ENCODE data around the gene PHF23.
A peak's percentile ranks its signal among the peaks of the same experiment; 100 is the strongest.

Gene PHF23

GRCh38 chr17:7239091-7240027 lies at the start of gene PHF23:
Gene PHF23, minus strand, starts transcription at chr17:7239457. Its CDS starts 178 bp downstream, at chr17:7239279.
- DNase-seq: peak; percentile 98

DNA sequence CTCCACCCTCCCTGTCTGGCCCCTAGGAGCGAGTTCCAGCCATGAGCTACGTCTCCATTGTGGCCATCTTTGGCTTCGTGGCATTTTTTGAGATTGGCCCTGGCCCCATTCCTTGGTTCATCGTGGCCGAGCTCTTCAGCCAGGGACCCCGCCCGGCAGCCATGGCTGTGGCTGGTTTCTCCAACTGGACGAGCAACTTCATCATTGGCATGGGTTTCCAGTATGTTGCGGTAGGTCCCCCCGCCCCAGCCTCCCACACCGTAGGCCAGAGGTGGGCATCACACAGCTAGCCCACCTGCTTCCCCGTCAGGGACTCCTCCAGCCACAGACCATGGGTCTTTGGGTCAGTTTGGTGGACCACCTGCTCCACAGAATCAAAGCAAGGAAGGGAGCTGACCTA lies 46.4 kb upstream of the PHF23 start:
- DNase-seq: no peak

DNA sequence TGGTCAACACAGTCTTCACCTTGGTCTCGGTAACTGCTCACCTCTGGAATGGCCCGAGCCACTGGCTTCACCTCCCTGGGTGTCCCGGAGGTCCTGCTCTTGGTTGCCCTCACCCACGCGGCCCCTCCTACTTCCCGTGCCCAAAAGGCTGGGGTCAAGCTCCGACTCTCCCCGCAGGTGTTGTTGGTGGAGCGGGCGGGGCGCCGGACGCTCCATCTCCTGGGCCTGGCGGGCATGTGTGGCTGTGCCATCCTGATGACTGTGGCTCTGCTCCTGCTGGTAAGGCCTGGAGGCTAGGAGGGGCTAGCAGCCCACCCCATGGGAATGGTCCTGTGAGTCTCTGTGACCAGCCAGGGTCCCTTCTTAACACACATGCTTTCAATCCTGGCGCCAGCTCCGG lies 45.7 kb upstream of the PHF23 start:
- no peak for DNase-seq

DNA sequence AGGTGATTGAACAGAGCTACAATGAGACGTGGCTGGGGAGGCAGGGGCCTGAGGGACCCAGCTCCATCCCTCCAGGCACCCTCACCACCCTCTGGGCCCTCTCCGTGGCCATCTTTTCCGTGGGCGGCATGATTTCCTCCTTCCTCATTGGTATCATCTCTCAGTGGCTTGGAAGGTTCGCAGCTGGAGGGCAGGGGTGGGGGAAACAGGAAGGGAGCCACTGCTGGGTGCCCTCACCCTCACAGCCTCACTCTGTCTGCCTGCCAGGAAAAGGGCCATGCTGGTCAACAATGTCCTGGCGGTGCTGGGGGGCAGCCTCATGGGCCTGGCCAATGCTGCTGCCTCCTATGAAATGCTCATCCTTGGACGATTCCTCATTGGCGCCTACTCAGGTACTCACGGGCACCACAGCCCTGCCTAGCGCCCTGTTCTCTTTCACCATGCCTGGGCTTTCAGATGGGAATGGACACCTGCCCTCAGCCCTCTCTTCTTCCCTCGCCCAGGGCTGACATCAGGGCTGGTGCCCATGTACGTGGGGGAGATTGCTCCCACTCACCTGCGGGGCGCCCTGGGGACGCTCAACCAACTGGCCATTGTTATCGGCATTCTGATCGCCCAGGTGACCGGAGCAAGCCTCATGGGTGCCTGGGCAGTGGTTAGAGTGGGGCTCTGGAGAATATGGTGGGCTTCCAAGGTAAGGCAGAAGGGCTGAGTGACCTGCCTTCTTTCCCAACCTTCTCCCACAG lies 44.4 kb upstream of the PHF23 start:
- no peak for DNase-seq

DNA sequence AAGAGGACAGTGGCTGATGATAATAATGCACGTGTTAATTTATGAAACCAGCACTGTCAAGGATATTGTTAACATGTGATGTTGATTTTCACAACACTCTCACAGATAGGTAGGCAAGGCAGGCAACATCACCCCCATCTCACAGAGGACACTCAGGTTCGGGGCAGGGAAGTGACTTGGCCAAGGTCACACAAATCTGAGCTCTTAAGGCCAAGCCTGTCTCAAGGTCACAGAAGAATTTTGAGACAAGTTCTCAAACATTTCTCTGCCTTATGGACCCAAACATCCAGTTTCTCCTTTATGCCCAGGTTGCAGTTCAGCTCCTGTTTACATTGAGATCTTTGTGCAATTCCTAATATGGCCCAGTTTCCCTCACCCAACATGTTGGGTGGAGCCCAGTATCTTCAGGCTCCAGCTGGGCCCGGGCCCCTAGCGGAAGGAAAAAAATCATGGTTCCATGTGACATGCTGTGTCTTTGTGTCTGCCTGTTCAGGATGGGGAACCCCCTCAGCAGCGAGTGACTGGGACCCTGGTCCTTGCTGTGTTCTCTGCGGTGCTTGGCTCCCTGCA lies 43.6 kb upstream of the PHF23 start:
- DNase-seq: no peak

DNA sequence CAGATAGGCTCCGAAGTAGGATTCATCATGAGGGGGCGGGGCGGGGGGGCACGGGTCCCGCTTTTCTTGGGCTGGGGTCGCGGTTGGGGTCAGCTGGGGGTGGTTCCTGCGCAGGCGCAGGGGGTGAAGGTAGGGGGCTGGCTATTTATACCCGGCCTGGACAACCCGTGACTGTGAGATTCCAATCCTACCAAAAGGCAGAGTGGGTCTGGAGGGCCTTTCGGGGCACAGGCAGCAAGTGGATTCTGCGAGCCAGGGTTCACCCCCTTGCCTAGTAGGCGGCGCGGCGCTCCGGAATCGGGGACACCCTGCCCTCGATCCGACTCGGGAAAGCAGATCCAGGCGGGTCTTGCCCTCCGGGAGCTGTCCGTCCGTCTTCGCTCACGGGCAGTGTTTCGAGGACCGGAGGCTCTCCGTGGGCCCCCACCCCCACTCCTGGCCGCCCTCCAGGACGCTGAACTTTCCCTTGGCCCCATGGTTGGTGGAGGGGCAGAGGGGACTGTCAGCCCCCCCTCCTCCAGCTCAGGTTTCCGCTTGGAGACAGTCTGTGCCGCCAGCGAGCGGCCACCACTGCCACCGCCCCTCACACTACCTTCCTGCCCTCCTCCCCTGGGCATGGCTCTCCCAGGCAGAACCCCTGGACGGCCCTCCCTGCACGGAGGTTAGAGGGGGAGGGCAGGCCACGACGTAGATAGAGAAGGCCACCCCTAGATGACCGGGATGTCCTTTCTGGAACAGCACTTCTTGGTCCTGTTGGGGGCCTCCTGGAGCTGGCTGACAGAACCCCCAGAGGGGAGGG lies 42.9 kb upstream of the PHF23 start:
- no peak for DNase-seq

- DNase-seq: peak; percentile 94
Measured at GRCh38 chr17:7281074-7281952, 42.1 kb upstream of the PHF23 start, which contains the start of gene SLC2A4. Gene SLC2A4, plus strand, starts transcription at chr17:7281718. Its CDS starts 217 bp downstream, at chr17:7281935.

GRCh38 chr17:7280519-7281073 lies 41.3 kb upstream of the PHF23 start:
- peak; percentile 49 for DNase-seq

GRCh38 chr17:7279448-7279847 lies 40.2 kb upstream of the PHF23 start:
- DNase-seq: no peak

- DNase-seq: no peak
Measured at GRCh38 chr17:7266784-7267183, 27.5 kb upstream of the PHF23 start.

GRCh38 chr17:7263801-7264078 lies 24.5 kb upstream of the PHF23 start:
- DNase-seq: no peak

GRCh38 chr17:7262935-7263800 lies 23.9 kb upstream of the PHF23 start:
- DNase-seq: no peak

DNA sequence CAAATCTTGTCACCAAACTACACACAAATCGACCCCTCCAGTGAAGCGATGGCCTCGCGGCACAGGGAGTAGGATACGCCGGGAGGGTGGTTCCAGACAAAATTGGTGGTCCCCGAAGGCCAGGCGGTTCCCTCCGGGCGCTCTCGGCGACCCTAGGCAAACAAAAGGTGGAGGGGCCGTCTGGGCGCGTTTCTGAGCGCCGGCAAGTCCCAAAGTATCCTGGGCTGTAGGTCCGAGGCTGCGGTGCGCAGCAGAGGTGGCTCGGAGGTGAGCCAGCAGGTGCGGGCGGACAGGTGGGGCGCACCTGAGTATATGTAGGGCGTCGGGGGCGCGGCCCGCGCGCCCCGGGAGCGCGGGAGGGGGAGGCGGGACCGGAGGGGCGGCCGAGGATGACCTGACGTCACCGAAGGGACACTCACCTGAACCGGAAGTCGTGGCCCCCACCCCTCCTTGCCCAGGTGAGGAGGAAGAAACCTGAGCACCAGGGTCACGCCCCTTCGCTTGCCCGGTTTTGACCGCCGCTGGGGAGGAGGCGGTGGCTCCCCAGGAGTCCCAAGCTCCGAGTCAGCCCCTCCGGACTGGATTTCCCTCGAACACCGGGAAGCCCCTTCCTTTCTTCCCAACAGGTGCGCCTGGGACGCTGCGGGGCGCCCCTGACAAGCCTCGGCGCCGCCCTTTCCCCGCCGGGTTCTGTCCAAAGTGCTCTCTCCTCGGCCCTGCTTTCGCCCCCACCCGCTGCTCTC lies 23.1 kb upstream of the PHF23 start, which contains the start of gene CLDN7:
TSS of gene CLDN7 (minus strand) at position 287 of the 743 bp plus-strand sequence. CDS start 435 bp downstream, outside the sequence.
- no peak for DNase-seq

- no peak for DNase-seq
Measured at GRCh38 chr17:7261379-7262191, 22.3 kb upstream of the PHF23 start.

DNA sequence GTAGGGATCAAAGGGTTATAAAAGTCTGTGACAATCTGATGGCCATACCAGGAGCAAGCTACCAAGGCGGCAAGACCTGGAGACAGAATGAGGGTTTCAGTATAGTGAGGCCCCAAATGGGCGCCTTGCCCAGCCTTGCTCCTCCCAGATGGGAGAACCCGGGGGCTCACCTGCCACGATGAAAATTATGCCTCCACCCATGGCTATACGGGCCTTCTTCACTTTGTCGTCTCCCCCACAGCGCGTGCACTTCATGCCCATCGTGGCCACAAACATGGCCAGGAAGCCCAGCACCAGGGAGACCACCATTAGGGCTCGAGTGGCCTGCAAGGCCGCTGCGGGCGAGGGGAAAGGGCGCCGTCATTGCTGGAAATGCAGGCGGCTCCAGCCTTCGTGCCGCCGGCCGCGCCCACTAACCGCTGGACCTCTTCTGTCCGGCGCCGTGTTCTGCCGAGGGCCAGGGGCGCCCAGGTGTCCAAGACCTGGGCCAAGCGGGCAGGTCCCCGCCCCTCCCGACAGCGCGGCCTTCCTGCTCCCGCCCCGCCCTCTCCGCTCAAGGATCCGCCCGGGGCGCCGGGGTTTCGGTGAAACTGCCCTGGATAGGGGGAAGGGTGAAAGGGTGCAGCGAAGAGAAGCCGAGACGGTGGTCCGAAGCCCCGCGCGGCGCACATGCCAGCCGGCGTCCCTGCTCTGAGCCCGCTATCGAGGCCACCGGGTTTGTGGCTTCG lies 21.6 kb upstream of the PHF23 start:
- DNase-seq: no peak

GRCh38 chr17:7260151-7260550 lies 20.9 kb upstream of the PHF23 start:
- no peak for DNase-seq

DNA sequence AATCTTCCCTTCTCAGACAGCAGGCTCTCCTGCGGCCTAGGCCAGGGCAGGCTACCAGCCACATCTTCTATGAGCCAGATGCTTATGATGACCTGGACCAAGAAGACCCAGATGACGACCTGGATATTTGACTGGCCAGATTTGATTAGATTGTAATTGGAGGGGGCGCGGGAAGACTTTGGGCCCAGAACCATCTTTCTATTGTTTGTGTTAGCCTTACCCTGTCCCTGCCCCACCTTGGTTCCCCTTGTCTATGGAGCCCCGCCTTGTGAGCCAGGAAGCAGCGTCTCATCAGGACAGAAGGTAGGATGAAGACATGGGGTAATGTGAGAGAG lies 20.3 kb upstream of the PHF23 start:
- DNase-seq: no peak
